ENCODE data around the gene NISCH.

The NISCH gene

GRCh38 chr3:52435246-52436101 lies 19.9 kb upstream of the NISCH start:
- no peak for DNase-seq

- no peak for DNase-seq
Observed at GRCh38 chr3:52436500-52437149, 18.8 kb upstream of the NISCH start.

GRCh38 chr3:52437326-52438103 lies 17.9 kb upstream of the NISCH start:
- DNase-seq = no peak

DNA sequence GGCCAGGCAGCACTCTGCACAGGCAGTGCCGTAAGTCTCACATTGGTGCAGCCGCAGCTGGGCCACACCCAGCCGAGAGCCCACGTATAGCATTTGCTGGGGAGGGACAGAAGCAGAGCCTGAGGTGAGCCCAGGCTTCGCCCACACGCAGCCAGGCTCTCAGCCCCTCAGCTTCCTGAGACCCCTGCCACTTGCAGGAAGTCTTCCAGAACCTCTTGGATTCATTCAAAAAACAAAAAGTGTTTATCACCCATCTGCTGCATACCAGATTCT lies 17.4 kb upstream of the NISCH start:
- DNase-seq = no peak

- DNase-seq = no peak
Observed at GRCh38 chr3:52438579-52439425, 16.6 kb upstream of the NISCH start.

DNA sequence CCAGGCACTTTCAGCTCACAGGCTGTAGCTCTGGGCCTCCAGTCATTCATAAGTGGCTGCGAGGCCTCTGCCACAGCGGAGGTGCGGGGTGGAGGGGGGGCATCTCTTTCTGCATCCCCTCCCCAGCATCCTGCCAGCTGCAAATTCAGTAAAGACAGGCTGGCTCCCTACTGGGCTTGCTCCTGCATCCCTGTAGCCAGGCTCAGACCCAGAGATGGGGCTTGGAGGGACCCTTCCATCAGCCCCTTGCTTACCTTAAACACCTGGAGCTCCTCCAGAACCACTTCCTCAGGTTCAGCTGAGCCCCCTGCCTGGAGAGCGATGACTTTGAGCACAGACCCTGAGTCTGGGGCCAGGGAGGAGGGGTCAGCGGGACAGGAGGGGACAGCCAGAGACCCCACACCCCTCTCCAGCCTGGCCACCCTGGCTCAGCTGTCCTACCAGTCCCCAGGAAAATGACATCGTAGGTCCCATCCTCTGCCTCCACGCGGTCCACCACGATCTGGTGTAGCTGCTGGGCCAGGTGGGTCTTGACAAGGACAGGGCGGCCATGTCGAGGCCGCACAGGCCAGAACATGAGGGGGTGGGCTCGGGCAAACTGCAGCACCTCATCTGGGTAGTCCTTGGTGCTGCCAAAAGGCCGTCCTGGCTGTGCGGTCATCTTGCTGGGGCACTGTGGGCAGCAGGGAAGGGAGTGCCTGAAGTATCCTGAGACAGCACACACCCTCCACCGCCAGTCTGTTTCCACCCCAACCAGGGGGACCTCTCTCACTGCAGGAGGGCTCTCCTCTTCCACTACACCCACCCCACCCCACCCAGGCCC lies 15.8 kb upstream of the NISCH start:
- DNase-seq = no peak

- DNase-seq = no peak
Observed at GRCh38 chr3:52440249-52440551, 15.2 kb upstream of the NISCH start.

DNA sequence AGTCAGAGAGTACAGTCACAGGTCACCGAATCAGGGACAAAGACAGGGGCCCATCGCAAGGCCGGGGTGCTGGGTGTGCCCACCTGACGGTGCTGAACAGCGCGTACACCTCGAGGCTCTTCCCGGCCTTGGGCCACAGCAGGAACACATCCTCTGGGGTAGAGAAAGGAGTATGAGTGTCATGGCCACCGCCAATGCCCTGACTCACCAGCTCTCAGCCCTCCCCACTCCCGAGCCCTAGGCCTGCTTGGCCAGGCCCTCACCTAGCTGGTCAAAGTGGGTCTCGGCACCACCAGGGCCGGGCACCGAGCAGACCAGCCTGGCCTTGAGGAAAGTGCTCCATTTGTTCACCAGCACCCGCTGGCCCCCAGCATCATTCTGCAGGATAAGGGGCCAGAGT lies 14.7 kb upstream of the NISCH start:
- DNase-seq = no peak

DNA sequence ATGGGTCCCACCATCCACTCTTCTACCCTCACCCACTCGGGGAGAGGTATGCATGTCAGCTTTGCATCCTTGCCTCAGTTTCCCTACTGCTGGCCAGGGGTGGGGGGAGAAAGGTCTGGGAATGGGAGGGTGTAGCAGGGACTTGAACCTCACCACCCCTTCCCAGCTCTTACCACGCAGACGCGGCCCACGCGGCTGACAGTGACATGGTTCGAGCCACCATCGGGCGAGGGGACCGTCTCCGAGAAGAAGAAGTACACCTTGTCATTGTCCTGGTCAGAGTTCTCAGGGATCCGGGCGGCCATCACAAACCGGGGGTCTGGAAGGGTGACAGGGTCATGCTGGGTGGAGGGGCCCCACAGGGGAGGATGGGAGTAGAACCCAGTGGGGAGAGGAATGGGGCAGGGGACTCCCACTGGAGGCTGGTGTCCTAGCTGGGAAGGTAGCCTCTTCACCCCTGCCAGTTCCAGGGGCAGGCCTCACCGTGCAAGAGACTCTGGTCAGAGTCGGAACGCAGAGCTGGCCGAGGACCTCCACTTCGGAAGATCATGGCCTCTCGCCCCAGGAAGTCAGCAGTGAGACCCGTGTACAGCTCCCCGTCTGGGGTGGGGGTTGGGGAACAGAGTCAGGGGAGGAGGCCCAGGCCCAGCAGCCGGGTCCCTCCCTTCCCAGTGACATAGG lies 14.2 kb upstream of the NISCH start:
- DNase-seq = no peak

DNA sequence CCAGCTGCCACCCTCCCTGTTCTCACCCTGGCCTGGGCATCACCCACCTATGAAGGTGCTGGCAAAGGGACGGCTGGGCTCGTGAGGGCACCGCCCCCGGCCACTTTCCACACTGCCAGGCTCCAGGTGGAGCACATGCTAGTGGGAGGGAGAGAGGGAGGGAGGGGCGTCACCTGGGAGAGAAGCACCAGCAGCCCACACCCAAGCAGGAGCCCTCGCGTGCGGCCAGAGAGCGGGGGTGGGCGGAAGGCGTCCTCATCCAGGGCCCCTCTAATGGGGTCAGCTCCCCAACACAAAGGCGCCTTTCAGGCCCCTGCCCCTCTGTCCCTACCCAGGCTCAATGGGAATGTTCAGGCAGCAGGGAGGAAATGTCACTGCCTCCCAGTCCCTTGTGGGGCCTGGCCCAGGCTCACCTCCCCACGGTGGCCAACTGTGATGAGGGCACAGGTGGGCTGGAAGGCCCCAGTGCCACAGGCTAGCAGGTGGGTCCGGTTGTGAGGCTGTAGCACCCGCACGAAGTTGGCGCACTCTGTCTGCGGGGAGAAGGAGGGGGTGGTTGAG lies 13.6 kb upstream of the NISCH start:
- DNase-seq = no peak

DNA sequence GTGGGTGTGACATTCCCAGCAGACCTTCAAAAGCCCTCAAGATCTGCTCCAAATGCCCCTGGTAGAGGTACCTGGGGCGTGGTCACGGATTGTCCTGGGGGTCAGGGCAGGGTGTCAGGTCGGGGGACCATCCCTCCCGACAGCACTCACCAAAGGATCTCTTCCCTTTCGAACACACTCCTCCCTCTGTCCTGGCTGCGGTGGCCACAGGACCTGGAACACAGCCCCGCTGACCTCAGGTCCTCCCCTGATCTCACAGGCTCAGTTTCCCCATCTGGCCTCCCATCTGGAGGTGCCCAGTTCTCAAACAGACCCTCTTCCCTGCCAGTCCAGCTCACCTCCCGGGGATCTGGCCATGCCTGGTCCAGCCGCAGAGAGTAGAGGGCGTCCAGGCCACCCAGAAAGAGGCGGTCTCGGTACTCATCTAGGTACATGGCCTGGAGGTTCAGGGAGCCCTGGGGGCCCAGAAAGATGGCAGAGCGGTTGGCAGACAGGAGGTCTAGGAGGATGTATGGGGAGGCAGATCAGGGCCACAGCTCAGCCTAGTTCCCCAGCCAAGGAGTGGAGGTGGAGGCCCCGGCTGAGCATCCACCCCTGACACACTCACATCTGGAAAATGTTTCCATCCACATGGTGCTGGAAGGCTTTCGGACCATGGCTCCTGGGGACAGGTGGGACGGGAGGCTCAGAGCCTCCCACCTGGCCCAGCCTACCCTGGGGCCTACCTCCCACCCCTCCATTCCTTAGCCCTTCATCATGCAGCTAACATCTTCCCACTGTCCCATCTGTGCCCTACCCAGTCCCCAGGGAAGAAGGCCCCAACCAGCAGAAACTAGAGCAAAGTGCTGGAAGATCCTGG lies 12.8 kb upstream of the NISCH start:
- DNase-seq = no peak

DNA sequence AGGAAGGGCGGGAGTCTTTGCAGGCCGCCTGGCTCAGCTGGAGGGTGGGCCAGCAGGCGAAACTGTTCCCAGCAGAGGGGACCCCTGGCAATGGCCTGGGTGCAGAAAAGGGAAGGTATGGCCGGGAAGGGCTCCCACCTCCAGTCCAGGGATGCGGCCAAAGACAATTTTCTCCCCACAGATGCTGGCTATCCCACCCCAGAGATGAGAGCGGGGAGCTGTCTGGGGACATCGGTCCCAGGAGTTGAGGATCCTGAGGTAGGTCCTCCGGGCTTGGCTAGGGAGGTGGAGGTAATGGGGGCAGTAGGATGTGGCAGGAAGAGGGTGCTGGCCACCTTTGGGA lies 12.2 kb upstream of the NISCH start:
- DNase-seq = no peak

- DNase-seq = no peak
Observed at GRCh38 chr3:52443791-52444687, 11.4 kb upstream of the NISCH start.

GRCh38 chr3:52444860-52445793 lies 10.3 kb upstream of the NISCH start, which contains the start of gene SEMA3G:
SEMA3G (minus strand) TSS chr3:52445103; CDS start chr3:52445027, 76 bp downstream.
- DNase-seq = no peak

DNA sequence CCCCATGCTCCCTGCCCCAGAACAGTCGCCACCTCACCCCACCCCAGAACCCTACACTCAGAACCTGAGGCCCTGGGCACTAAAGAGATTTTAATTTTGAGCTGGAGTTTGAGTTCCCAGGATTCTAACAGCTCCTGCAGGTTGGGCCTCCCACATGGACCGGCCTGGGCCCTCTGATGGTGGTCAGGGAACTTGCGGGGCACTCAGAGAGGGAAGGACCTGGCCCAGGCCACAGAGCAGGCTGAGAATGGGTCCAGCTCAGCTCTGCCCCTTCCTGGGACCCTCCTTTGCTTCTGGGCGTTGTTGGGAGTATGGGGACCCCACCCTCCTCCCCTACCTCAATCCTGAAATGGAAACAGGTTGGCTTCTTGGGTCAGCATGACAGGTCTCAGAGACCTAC lies 9.4 kb upstream of the NISCH start:
- DNase-seq = no peak

- DNase-seq = no peak
Observed at GRCh38 chr3:52446631-52447511, 8.5 kb upstream of the NISCH start.

Measured in NCI-H524 treated with DMSO at 0.1 percent for 48 hours (cell line).